ENCODE results near the gene ITGA3. TPM values are rescaled to one million over a fixed set of nuclear protein-coding genes. Genes with fewer than 3 reads are reported as not detected.

Gene ITGA3
- total RNA-seq, 1 experiment from 2014 or later, result 392 TPM

- no peak for TF ChIP-seq EZH2phosphoT487 (IDR thresholded peaks at IDR 0.05; ENCODE audit: borderline replicate concordance)
- no peak for TF ChIP-seq RAD21 (IDR thresholded peaks at IDR 0.05; ENCODE audit: low read depth)
- TF ChIP-seq EGR1 (IDR thresholded peaks at IDR 0.05; ENCODE audit: low read depth), result no peak
- no peak for TF ChIP-seq ATF3 (IDR thresholded peaks at IDR 0.05)
- TF ChIP-seq CEBPB (IDR thresholded peaks at IDR 0.05; ENCODE audit: low read depth), result no peak
Measured at GRCh38 chr17:50055426-50056216, at the start of gene ITGA3 (continued).

GRCh38 chr17:50009282-50009681 is 46.6 kb upstream of the ITGA3 start:
- no TSS peak for BruUV-seq (replicated peaks)
- RAD21 ChIA-PET (ENCODE audit: low non-redundant PET in 1 of 2, low total read pairs in 2 of 2, uncharacterized antibody in 2 of 2, unreplicated experiment in 2 of 2), result no interaction called here
- TF ChIP-seq YY1 (IDR thresholded peaks at IDR 0.05; ENCODE audit: extremely low read depth, insufficient replicate concordance, low read depth, low read length), result no peak
- TF ChIP-seq TCF7L2 (IDR thresholded peaks at IDR 0.05; ENCODE audit: borderline replicate concordance, extremely low read depth, insufficient read depth, insufficient read length), result no peak
- TF ChIP-seq SIN3A (IDR thresholded peaks at IDR 0.05; ENCODE audit: low read depth), result no peak
- no peak for TF ChIP-seq ZFX (IDR thresholded peaks at IDR 0.05)
- TF ChIP-seq POLR2AphosphoS5 (IDR thresholded peaks at IDR 0.05; ENCODE audit: low read depth, low read length), result no peak
- no peak for TF ChIP-seq CBX3 (IDR thresholded peaks at IDR 0.05; ENCODE audit: low read depth)
- TF ChIP-seq ZNF274 (IDR thresholded peaks at IDR 0.05; ENCODE audit: low read depth, low read length), result no peak
- no peak for TF ChIP-seq JUND (IDR thresholded peaks at IDR 0.05)
- no peak for TF ChIP-seq ATF3 (IDR thresholded peaks at IDR 0.05)
- no peak for TF ChIP-seq RAD21 (IDR thresholded peaks at IDR 0.05; ENCODE audit: low read depth)
- no peak for TF ChIP-seq REST (IDR thresholded peaks at IDR 0.05; ENCODE audit: low read depth)
- no peak for TF ChIP-seq MAX (IDR thresholded peaks at IDR 0.05)
- TF ChIP-seq CTCF (IDR thresholded peaks at IDR 0.05 in 2 of 3, conservative IDR thresholded peaks at IDR 0.05 in 1 of 3; ENCODE audit: borderline replicate concordance in 1 of 3, insufficient read depth in 1 of 3, low read depth in 2 of 3, low read length in 2 of 3), result no peak
- no peak for TF ChIP-seq FOSL1 (IDR thresholded peaks at IDR 0.05; ENCODE audit: low read depth)
- TF ChIP-seq SRF (IDR thresholded peaks at IDR 0.05; ENCODE audit: low read depth), result no peak
- no peak for TF ChIP-seq EZH2phosphoT487 (IDR thresholded peaks at IDR 0.05; ENCODE audit: borderline replicate concordance)
- no peak for TF ChIP-seq ELF1 (IDR thresholded peaks at IDR 0.05; ENCODE audit: borderline replicate concordance, low read depth)
- no peak for TF ChIP-seq EZH2 (IDR thresholded peaks at IDR 0.05)
- no peak for TF ChIP-seq CEBPB (IDR thresholded peaks at IDR 0.05; ENCODE audit: low read depth)

More at GRCh38 chr17:50009282-50009681, 46.6 kb upstream of the ITGA3 start:
- Histone ChIP-seq H3K4me3 (replicated peaks in 1 of 2; ENCODE audit: low read depth in 1 of 2, low read length in 2 of 2) (no peak overlapping the region), H3K4me1 (ENCODE audit: control insufficient read depth in 1 of 2, insufficient read depth in 2 of 2, low read length in 2 of 2) (no peaks in the 10 kb centered on the region), H3K9ac (ENCODE audit: low read length) (no peak overlapping the region), H3K4me2 (ENCODE audit: low read length) (no peak overlapping the region), H3K27me3 (ENCODE audit: insufficient read depth, low read length) (no peaks in the 10 kb centered on the region), H3K9me3 (ENCODE audit: control insufficient read depth in 1 of 2, insufficient read depth in 1 of 2, low read depth in 1 of 2, low read length in 2 of 2) (peaks cover 14 to 19% of the 10 kb centered on the region in 2 experiments; a peak in 3 of 4 replicates), H3K27ac (ENCODE audit: low read depth, low read length) (no peak overlapping the region), H3K79me2 (ENCODE audit: insufficient read depth, low read length) (no peaks in the 10 kb centered on the region), H4K20me1 (ENCODE audit: insufficient read depth) (no peaks in the 10 kb centered on the region), H2AFZ (ENCODE audit: low read depth, low read length, poor library complexity, severe bottlenecking) (no peak overlapping the region), H3K36me3 (ENCODE audit: control insufficient read depth in 1 of 2, insufficient read depth in 2 of 2, low read length in 2 of 2) (no peaks in the 10 kb centered on the region), H3K9me2 (ENCODE audit: insufficient read depth) (no peaks in the 10 kb centered on the region)
- ChIA-PET POLR2A (no interaction called here), CTCF (no interaction called here)
- ATAC-seq (no peak), DNase-seq (ENCODE audit: low read depth, low spot score) (no peak)
- intact Hi-C loops (cut with micrococcal nuclease), result no loop called here
